ENCODE results near the gene NUPR1. TPM values are rescaled to one million over a fixed set of nuclear protein-coding genes. Genes with fewer than 3 reads are reported as not detected.
"Not testable (repeated sequence)": the region's sequence is repeated elsewhere in the genome, so short reads cannot be mapped to it uniquely, and the experiment has no call there.

NUPR1 gene
- total and polyA plus RNA-seq, 5 experiments from 2014 or later, result 0.05 TPM; not detected in 4

DNA sequence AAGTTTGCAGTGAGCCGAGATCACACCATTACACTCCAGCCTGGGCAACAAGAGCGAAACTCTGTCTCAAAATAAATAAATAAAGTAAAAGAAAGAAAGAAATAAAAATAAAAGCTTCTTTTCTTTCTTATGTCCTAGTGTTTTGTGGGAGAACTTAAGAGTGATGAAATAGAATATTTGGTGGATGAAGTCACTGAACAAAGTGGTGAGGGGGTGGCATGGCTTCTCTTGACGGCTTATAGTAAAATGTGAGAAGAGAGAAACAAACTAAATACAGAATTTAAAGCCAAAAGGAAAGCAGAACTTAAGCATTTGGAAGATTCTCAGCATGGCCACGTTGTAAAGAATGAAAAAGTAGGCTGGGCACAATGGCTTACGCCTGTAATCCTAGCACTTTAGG is 30.2 kb upstream of the NUPR1 start:
- ATAC-seq (no peak), DNase-seq (no peak)
- peaks cover 5 to 34% (median 21%) of the 10 kb centered on the region in 3 donors for H3K36me3 Mint-ChIP-seq
- H3K27me3 Mint-ChIP-seq, result no peaks in the 10 kb centered on the region
- H3K27ac Mint-ChIP-seq, result peak overlapping the region in 6 of 10 donors; percentile 0 to 41 (median 14)
- POLR2A ChIA-PET, result no interaction called here
- H3K9me3 Mint-ChIP-seq, result peaks cover 0 to 11% (median 3%) of the 10 kb centered on the region in 9 donors
- no peak overlapping the region for H3K4me3 Mint-ChIP-seq
- H3K4me1 Mint-ChIP-seq, result peaks cover 28 to 65% (median 43%) of the 10 kb centered on the region in 4 donors

DNA sequence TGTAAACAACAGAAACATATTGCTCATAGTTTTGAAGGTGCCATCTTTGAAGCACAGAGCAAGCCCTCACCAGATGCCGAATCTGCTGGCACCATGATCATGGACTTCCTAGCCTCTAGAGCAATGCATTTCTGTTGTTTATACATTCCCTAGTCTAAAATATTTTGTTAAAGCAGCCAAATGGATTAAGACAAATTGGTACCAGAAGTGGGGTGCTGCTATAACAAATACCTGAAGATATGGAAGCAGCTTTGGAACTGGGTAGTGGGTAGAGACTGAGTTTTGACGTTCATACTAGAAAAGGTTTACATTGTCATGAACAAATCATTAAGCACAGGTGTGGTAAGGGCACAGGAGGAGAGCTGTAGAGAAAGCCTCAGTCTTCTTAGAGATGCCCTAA is 28.5 kb upstream of the NUPR1 start:
- H3K4me3 Mint-ChIP-seq, result no peak overlapping the region
- no peak for DNase-seq
- POLR2A ChIA-PET, result no interaction called here
- peaks cover 0 to 11% (median 3%) of the 10 kb centered on the region in 9 donors for H3K9me3 Mint-ChIP-seq
- H3K27ac Mint-ChIP-seq, result peak overlapping the region in 1 of 10 donors; percentile 11
- peaks cover 24 to 59% (median 36%) of the 10 kb centered on the region in 4 donors for H3K4me1 Mint-ChIP-seq
- peaks cover 5 to 41% (median 21%) of the 10 kb centered on the region in 3 donors for H3K36me3 Mint-ChIP-seq
- ATAC-seq, result no peak
- no peaks in the 10 kb centered on the region for H3K27me3 Mint-ChIP-seq

GRCh38 chr16:28566233-28566925 is 27.6 kb upstream of the NUPR1 start:
- POLR2A ChIA-PET, DNase-seq, ATAC-seq, H3K4me3 Mint-ChIP-seq, H3K27me3 Mint-ChIP-seq: not testable (repeated sequence)
- H3K9me3 Mint-ChIP-seq, result peaks cover 0 to 11% (median 3%) of the 10 kb centered on the region in 9 donors
- peaks cover 23 to 57% (median 38%) of the 10 kb centered on the region in 4 donors for H3K4me1 Mint-ChIP-seq
- H3K36me3 Mint-ChIP-seq, result peaks cover 5 to 44% (median 21%) of the 10 kb centered on the region in 3 donors
- H3K27ac Mint-ChIP-seq, result peak overlapping the region in 1 of 10 donors; percentile 82

- POLR2A ChIA-PET, result interaction anchor here (0.7 kb wide), 1 partner anchor 396 kb away, joined by 4 read pairs; no protein-coding TSS in a partner anchor
- DNase-seq (no peak), ATAC-seq (no peak)
- Mint-ChIP-seq H3K4me3 (peak overlapping the region in 1 of 10 donors; percentile 48), H3K27ac (peak overlapping the region in 4 of 10 donors; percentile 32 to 74 (median 52)), H3K27me3 (no peaks in the 10 kb centered on the region), H3K36me3 (peaks cover 10 to 52% (median 33%) of the 10 kb centered on the region in 3 donors), H3K4me1 (peaks cover 18 to 61% (median 46%) of the 10 kb centered on the region in 4 donors), H3K9me3 (peaks cover 0 to 11% (median 3%) of the 10 kb centered on the region in 9 donors)
Observed at GRCh38 chr16:28563218-28563617, 24.4 kb upstream of the NUPR1 start.

GRCh38 chr16:28562199-28562598 is 23.4 kb upstream of the NUPR1 start:
- H3K27ac Mint-ChIP-seq, result peak overlapping the region in 1 of 10 donors; percentile 55
- peaks cover 17 to 58% (median 47%) of the 10 kb centered on the region in 4 donors for H3K4me1 Mint-ChIP-seq
- POLR2A ChIA-PET, result no interaction called here
- DNase-seq (no peak), ATAC-seq (no peak)
- no peaks in the 10 kb centered on the region for H3K27me3 Mint-ChIP-seq
- H3K9me3 Mint-ChIP-seq, result peaks cover 0 to 11% (median 3%) of the 10 kb centered on the region in 9 donors
- no peak overlapping the region for H3K4me3 Mint-ChIP-seq
- peaks cover 5 to 58% (median 30%) of the 10 kb centered on the region in 3 donors for H3K36me3 Mint-ChIP-seq

- ATAC-seq (no peak), DNase-seq (no peak)
- Mint-ChIP-seq H3K27ac (no peak overlapping the region), H3K27me3 (no peaks in the 10 kb centered on the region), H3K4me1 (peaks cover 18 to 62% (median 51%) of the 10 kb centered on the region in 4 donors), H3K4me3 (peak overlapping the region in 1 of 10 donors; percentile 28), H3K36me3 (peaks cover 5 to 61% (median 30%) of the 10 kb centered on the region in 3 donors), H3K9me3 (peaks cover 0 to 11% (median 3%) of the 10 kb centered on the region in 9 donors)
- POLR2A ChIA-PET, result interaction anchor here (0.6 kb wide), 2 partner anchors 15 to 24 kb away, joined by 3 to 4 read pairs; no protein-coding TSS in a partner anchor
Observed at GRCh38 chr16:28561557-28562187, 22.9 kb upstream of the NUPR1 start.

- no peak overlapping the region for H3K4me3 Mint-ChIP-seq
- no peak overlapping the region for H3K27ac Mint-ChIP-seq
- H3K36me3 Mint-ChIP-seq, result peaks cover 5 to 49% (median 20%) of the 10 kb centered on the region in 3 donors
- no peaks in the 10 kb centered on the region for H3K9me3 Mint-ChIP-seq
- POLR2A ChIA-PET, result no interaction called here
- H3K27me3 Mint-ChIP-seq, result no peaks in the 10 kb centered on the region
- DNase-seq (no peak), ATAC-seq (no peak)
- H3K4me1 Mint-ChIP-seq, result peaks cover 20 to 70% (median 62%) of the 10 kb centered on the region in 4 donors
Observed at GRCh38 chr16:28558456-28558855, 19.7 kb upstream of the NUPR1 start.

- H3K36me3 Mint-ChIP-seq, result peaks cover 5 to 38% (median 20%) of the 10 kb centered on the region in 3 donors
- peak overlapping the region in 2 of 10 donors; percentile 34 to 38 for H3K27ac Mint-ChIP-seq
- no peaks in the 10 kb centered on the region for H3K27me3 Mint-ChIP-seq
- H3K4me1 Mint-ChIP-seq, result peaks cover 16 to 61% (median 55%) of the 10 kb centered on the region in 4 donors
- POLR2A ChIA-PET, result interaction anchor here (1.0 to 2.3 kb wide), 3 partner anchors 63 to 280 kb away, joined by 4 to 5 read pairs (median 5); partner anchors contain the start of genes APOBR and ATXN2L
- H3K4me3 Mint-ChIP-seq, result peak overlapping the region in 4 of 10 donors; percentile 7 to 49 (median 29)
- no peaks in the 10 kb centered on the region for H3K9me3 Mint-ChIP-seq
- DNase-seq (no peak), ATAC-seq (no peak)
Observed at GRCh38 chr16:28556914-28557320, 18.1 kb upstream of the NUPR1 start.

DNA sequence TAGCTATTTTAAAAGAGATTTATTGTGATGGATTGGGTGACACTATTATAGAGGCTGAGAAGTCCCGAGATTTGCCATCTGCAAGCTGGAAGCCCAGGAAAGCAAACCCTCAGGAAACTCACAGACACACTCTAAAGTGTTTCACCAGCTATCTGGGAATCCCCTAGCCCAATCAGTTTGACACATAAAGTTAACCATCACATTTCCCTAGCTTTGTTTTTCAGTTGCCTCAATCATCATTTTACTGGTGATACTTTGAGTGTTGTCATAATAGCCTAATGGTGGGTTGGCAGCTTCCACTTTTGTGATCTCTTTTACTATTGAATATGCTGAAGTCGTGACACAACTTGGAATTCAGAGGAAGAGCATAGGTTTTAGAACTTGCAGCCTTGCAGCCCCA is 16.8 kb upstream of the NUPR1 start:
- Mint-ChIP-seq H3K4me1 (peaks cover 14 to 54% (median 49%) of the 10 kb centered on the region in 4 donors), H3K27ac (peak overlapping the region in 2 of 10 donors; percentile 3 to 27), H3K27me3 (no peaks in the 10 kb centered on the region), H3K9me3 (no peaks in the 10 kb centered on the region), H3K4me3 (peak overlapping the region in 6 of 10 donors; percentile 8 to 54 (median 14)), H3K36me3 (peaks cover 5 to 33% (median 20%) of the 10 kb centered on the region in 3 donors)
- POLR2A ChIA-PET, result interaction anchor here (0.8 to 2.3 kb wide), 4 partner anchors 21 to 277 kb away, joined by 3 to 5 read pairs (median 4); partner anchors contain the start of genes APOBR and CLN3
- ATAC-seq, result no peak
- no peak for DNase-seq

DNA sequence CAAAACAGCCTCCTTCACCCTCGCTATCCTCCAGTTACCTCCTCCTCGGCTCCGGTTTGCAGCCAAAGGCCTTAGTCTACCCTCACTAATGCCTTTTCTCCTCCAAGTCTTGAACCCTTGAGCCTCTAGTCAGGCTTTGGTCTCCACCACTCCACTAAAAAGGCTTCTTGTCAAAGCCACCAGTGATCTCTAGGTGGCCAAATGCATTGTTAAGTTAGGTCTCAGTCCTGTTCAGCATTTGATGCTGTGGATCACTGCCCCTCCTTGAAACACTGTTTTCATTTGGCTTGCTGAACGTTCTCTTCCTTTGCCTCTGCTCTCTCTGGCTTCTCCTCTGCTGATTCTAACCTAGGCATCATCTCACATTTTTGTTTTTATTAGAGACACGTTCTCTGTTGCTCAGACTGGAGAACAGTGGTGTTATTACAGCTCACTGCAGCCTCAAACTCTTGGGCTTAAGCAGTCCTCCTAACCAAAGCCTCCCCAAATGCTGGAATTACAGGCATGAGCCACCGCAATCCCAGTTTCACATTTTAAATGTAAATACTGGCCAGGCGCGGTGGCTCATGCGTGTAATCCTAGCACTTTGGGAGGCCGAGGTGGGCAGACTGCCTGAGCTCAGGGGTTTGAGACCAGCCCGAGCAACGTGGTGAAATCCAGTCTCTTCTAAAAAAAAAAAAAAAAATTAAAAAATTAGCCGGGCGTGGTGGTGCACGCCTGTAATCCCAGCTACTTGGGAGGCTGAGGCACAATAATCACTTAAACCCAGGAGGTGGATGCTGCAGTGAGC is 16.1 kb upstream of the NUPR1 start:
- DNase-seq, result no peak
- no peak for ATAC-seq
- H3K27me3 Mint-ChIP-seq, result no peaks in the 10 kb centered on the region
- no peaks in the 10 kb centered on the region for H3K9me3 Mint-ChIP-seq
- H3K4me1 Mint-ChIP-seq, result peaks cover 14 to 51% (median 46%) of the 10 kb centered on the region in 4 donors
- POLR2A ChIA-PET, result interaction anchor here (0.8 to 2.3 kb wide), 9 partner anchors 20 to 277 kb away, joined by 3 to 20 read pairs (median 5); partner anchors contain the start of genes APOBR, ATXN2L, CLN3 and SULT1A1
- H3K4me3 Mint-ChIP-seq, result peak overlapping the region; percentile 81 to 93 (median 90)
- peaks cover 5 to 32% (median 19%) of the 10 kb centered on the region in 3 donors for H3K36me3 Mint-ChIP-seq
- peak overlapping the region; percentile 80 to 98 (median 92) for H3K27ac Mint-ChIP-seq

GRCh38 chr16:28553776-28554633 is 15.2 kb upstream of the NUPR1 start, which contains the start of gene SGF29:
Gene SGF29, plus strand, starts transcription at chr16:28553920. Its CDS starts 27,150 bp downstream, at chr16:28581070.
- POLR2A ChIA-PET, result interaction anchor here (0.6 to 1.6 kb wide), 12 partner anchors 19 to 316 kb away, joined by 3 to 20 read pairs (median 4); partner anchors contain the start of genes APOBR, ATXN2L, CLN3 and SULT1A1
- peaks cover 18 to 47% (median 43%) of the 10 kb centered on the region in 4 donors for H3K4me1 Mint-ChIP-seq
- H3K27me3 Mint-ChIP-seq, result no peaks in the 10 kb centered on the region
- DNase-seq, result peak; percentile 87 to 98 (median 92)
- H3K9me3 Mint-ChIP-seq, result no peaks in the 10 kb centered on the region
- peak within 1 kb of the TSS; percentile 91 to 96 (median 92) for H3K4me3 Mint-ChIP-seq
- ATAC-seq, result peak; percentile 86 to 87
- peaks cover 5 to 25% (median 13%) of the 10 kb centered on the region in 3 donors for H3K36me3 Mint-ChIP-seq
- H3K27ac Mint-ChIP-seq, result peak within 1 kb of the TSS; percentile 90 to 99 (median 98)
